ENCODE results near the gene TBC1D32. TPM values are rescaled to one million over a fixed set of nuclear protein-coding genes. Genes with fewer than 3 reads are reported as not detected.
"Not testable (repeated sequence)": the region's sequence is repeated elsewhere in the genome, so short reads cannot be mapped to it uniquely, and the experiment has no call there.

The TBC1D32 gene
- total RNA-seq, 2 donors from 2014 or later = 7.8 to 9.0 TPM

DNA sequence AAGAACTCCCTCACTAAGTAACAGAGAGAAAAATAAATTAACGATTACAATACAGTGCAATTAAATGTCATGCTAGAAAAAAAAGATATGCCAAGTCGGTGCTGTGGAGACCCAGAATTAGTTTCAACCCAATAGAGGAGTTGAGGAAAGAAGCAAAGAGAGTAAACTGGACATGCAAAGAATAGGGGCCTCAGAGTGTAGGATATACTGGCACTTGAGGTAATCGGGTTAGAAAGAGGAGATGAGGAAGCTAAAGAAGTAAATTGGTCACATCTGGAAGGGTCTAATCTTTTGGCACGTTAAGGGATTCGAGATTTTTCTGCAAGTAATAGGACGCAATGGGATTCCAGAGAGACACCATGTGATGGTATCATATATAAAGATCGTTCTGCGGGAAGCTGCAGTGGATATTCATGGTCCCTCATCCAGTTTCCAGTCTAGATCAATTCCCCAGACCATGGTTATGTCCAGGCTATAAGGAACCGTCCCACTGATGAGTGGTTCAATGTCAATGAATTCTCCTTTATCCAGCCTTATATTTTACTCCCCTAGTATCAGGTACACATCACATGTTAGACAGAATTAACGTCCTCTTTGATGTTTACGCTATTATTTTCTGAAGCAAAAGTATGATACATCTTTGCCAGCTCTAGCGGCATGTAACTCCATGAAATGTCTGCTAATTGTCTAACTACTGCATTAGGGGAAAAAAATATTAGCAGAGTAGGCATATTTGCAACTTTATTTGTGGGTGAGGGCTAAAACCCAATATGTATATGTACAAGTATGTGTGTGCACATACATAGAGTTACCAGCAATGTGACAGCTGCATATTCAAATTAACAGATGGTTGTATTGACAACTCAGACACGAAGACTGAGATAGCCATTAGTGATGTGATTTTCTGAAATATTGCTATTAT, 1.1 kb upstream of the TBC1D32 start:
- DNase-seq (no peak), ATAC-seq (peak; percentile 18)
- intact Hi-C loops (cut with DNase I, micrococcal nuclease) = no loop called here

DNA sequence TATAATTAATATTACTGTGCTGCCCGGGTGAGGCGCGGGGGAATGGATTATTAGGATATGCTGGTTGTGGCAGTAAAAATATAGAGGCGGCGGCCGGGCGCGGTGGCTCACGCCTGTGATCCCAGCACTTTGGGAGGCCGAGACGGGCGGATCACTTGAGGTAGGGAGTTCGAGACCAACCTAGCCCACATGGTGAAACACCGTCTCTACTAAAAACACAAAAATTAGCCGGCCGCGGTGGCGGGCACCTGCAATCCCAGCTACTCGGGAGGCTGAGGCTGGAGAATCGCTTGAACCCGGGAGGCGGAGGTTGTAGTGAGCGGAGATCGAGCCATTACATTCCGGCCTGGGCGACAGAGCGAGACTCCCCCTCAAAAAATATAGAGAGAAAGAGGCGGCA, 586 bp downstream of the TBC1D32 start:
- DNase-seq = peak in 1 of 2 donors; percentile 23
- intact Hi-C loops (cut with DNase I, micrococcal nuclease); ATAC-seq: not testable (repeated sequence)

DNA sequence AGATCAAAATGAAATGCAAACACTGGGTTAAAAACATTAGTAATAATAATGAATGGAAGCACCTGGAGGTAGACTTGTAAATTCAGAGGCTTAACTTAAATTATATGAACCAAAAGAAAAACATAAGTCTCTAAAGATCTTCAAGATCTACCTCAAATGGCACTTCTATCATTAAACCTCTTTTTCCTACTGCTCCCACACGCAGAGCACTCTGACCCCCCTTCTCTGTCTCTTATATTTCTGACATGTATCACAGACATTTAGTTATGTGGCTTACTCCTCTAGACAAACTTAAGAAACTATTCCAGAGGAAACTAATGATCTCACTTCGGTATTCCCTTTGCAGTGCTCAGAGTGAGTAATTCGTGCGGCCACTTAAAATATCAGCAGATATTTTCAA, 1.1 kb downstream of the TBC1D32 start:
- ATAC-seq (no peak), DNase-seq (no peak)
- intact Hi-C loops (cut with DNase I, micrococcal nuclease) = no loop called here

DNA sequence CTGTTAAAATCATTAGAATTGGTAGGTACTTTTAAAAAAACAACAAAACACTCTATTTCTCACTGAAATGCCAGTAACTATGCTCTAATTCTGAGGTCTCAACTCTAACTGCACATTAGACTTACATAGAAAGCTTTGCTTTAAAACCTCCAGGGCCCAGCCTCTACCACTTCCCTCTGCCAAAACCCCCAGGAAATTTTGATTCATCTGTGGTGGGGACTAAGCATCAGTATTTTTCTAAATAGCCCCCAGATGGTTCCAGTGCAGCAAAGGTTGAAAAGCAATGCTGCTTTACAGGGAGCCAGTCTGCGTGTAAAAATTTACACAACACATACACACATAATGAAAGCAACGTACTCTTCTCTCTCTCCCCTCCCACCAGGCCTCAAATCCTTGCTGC, 3.8 kb downstream of the TBC1D32 start:
- ATAC-seq (no peak), DNase-seq (no peak)
- intact Hi-C loops (cut with DNase I, micrococcal nuclease) = no loop called here

DNA sequence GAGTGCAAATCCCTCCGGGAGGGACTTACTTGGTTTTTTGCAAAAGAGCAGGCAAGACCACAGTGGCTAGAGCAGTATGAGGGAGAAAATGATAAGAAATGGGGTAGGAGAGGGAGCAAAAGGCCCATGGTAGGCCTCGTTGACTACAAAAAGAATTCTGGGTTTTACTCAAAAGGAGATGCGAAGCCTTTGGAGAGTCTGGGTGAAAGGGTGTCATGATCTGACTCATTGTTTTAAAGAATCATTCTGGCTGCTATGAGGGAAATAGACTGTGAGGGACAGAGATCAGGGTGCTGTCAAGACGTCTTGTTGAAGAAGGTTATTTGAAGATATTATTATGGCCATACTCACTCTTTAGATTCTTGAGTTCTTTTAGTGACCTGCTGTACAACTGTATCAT, 13.0 kb downstream of the TBC1D32 start:
- no peak for DNase-seq
- intact Hi-C loops (cut with DNase I, micrococcal nuclease) = no loop called here
- no peak for ATAC-seq

DNA sequence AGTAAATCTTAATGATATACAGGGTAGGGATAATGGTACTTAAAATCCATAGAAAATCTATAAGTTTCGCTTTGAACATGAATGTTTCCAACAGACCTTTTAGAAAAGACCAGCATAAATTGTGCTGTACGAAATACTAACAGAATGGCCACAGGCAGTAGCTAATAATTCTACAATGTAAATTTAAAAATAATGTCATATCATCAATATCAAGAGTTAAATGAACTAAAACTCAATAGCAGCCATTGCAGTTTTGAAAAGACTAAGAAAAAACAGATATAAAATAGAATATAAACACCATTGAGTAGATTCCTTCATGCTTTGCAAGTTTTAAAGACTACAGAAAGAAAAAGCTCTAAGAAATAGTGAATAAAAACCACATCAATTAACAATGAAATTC, 14.7 kb downstream of the TBC1D32 start:
- ATAC-seq = no peak
- intact Hi-C loops (cut with DNase I, micrococcal nuclease) = no loop called here
- no peak for DNase-seq

DNA sequence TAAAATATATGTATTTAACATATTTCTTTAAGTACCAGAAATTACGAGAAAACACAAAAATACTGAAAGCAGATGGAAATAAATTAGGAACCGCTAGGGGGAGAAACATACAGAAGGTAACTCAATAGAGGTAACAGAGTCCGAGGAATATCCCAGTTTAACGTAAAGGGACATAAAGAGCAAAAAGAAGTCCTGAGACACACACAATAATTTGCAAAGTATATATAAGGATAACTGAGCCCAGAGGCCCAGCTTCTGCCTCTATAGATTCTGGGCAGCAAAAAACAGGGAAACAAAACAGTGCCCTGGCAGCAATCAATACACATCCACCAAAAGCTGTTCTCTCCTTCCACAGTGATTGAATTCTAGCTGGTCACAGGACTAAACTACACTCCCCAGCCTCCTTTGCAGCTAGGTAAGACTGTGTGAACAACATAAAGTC, 15.1 kb downstream of the TBC1D32 start:
- no peak for ATAC-seq
- intact Hi-C loops (cut with DNase I, micrococcal nuclease) = no loop called here
- no peak for DNase-seq

DNA sequence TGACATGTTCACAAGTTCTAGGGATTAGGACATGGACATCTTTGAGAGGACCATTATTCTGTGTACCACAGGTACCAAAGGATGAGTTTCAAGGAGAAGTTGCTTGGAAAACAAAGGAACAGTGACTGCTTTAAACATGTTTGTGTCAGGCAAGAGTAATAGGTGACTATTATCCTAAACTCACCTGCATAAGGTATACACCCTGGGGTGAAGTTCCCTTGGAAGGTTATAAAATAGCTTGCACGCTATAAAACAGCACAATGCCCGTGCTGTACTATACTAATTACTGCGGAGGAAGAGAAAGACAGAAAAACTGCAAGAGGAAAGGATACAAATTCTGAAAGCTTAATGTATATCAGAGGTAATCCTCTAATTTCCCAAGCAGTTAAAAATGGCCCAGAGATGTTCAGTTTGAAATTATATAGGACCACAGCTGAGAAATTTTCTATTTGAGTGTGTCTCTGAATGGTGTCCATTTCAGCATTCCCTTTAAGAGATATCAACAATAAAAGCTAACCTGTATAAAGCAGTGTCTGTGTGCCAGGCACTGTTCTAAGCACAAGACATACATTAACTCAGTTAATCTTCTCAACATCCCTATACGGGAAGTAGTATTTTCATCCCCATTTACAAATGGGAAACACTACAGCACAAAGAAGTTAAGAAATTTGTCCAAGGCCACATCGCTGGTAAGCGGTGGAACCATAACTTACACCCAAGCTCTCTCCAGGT, 19.7 kb downstream of the TBC1D32 start:
- intact Hi-C loops (cut with DNase I, micrococcal nuclease) = no loop called here
- peak; percentile 96 for ATAC-seq
- DNase-seq = no peak

DNA sequence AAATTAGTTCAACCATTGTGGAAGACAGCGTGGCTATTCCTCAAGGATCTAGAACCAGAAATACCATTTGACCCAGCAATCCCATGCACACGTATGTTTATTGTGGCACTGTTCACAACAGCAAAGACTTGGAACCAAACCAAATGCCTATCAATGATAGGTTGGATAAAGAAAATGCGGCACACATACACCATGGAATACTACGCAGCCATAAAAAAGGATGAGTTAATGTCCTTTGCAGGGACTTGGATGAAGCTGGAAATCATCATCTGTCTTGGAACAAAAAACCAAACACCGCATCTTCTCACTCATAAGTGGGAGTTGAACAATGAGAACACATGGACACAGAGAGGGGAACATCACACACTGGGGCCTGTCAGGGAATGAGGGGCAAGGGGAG, 22.5 kb downstream of the TBC1D32 start:
- ATAC-seq = not testable (repeated sequence)

DNA sequence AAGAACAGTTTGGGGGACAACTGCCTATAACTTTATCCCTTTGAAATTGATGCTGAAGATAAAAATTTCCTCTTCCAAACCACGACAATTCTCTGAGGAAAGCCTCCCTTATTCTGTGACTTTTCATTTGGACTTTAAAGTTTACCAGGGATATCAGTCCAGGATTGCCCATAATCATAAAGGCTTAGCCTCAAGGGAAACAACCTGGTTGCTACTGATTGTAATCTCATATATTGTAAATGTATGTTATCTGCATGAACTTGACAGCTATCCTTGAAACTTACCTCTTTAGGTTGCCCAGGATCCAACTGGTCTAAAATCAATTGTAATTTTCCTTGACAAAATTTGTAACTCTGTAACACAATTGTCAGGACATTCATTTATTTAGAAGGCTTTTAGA, 23.8 kb downstream of the TBC1D32 start:
- peak; percentile 70 for ATAC-seq
- intact Hi-C loops (cut with DNase I, micrococcal nuclease) = no loop called here
- DNase-seq = no peak

More for the DNA sequence above, 22.5 kb downstream of the TBC1D32 start:
- DNase-seq; intact Hi-C loops (cut with DNase I, micrococcal nuclease): not testable (repeated sequence)

DNA sequence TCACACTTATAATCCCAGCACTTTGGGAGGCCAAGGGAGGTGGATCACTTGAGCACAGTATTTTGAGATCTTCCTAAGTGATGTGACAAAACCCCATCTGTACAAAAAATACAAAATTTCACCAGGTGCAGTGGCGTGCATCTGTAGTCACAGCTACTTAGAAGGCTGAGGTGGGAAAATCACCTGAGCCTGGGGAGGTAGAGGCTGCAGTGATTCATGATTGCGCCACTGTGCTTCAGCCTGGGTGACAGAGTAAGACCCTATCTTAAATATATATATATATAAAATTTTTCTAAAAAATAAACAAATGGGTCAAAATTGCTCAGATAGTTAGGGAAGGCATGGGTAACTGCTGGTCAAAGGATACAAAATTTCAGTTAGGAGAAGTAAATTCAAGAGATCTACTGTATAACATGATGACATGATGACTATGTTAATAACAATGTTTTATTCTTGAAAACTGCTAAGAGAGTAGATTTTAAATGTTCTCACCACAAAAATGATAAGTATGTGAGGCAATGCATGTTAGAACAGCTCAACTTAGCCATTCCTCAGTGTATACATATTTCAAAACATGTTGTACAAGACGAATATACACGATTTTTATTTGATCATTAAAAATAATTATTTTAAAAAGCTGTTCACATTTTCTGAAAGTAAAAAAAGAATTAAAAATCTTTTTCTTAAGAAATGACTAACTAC, 24.4 kb downstream of the TBC1D32 start:
- ATAC-seq = no peak
- no peak for DNase-seq
- intact Hi-C loops (cut with DNase I, micrococcal nuclease) = no loop called here

DNA sequence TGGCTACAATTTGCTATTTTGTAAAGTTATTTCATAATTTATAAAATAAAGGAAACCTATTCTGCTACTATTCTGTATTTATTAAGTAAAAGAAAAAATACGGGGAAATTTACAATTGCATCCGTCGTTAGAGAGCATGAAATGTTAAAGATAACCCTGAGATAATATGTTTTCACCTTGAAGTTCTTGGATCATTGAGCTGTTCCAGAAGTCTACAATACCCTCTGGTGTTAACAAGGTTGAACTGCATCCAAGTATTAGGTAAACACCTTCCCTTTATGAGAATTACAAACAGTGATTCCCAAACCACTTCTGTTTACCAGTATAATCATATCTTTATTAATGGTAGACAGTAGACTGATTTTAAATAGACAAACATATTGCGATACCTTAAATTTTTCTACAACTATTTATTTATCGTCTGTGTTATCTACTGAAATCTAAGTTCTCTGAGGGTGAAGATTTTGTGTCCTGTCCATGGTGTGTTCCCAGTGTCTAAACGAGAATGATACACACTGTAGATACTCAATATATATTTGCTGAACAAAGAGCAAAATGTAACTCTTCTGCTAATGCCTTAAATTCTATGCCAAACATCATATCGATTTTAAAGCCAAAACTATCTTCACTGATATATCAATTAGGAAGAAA, 28.2 kb downstream of the TBC1D32 start:
- intact Hi-C loops (cut with DNase I, micrococcal nuclease) = no loop called here
- DNase-seq = no peak
- ATAC-seq = peak; percentile 82

DNA sequence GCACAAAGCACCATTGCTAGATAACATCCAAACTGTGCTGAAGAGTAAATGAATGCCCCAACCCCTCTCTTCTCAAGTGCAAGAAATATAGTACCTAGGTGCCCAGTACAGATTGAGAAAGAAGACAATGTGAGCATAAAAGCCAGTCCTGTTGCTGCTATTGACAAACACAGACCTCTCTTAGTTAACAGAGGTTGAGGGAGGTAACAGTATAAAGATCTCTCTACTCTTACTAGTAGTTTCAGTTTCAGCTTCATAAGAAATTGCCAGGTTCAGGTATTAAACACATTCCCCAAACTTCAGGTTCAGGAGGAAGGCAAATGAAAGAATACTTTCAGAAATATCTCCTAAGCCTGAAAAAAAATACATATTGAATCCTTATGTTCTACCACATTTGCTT, 31.4 kb downstream of the TBC1D32 start:
- DNase-seq = no peak
- ATAC-seq = no peak
- intact Hi-C loops (cut with DNase I, micrococcal nuclease) = no loop called here

DNA sequence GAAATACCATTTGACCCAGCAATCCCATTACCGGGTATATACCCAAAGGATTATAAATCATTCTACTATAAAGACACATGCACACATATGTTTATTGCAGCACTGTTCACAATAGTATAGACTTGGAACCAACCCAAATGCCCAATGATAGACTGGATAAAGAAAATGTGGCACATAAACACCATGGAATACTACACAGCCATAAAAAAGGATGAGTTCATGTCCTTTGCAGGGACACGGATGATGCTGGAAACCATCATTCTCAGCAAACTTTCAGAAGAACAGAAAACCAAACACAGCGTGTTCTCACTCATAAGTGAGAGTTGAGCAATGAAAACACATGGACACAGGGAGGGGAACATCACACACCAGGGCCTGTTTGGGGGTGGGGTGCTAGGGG, 33.1 kb downstream of the TBC1D32 start:
- intact Hi-C loops (cut with DNase I, micrococcal nuclease); ATAC-seq; DNase-seq: not testable (repeated sequence)

DNA sequence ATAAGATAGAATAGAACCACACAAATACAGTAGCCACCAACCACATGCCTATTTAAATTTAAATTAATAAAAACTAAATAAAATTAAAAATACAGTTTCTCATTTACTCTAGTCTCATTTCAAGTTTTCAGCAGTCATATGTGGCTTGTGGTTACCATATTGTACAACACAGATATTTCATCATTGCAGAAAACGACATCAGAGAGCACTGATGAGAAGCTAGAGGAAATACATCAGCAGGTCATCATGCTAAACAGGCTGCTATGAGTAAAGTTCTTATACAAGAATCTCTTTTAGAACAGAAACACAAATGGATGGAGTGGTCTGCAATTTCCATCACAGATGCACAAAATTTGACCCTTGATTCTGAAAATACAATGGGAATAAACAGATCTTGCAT, 36.6 kb downstream of the TBC1D32 start:
- intact Hi-C loops (cut with DNase I, micrococcal nuclease) = no loop called here
- ATAC-seq (no peak), DNase-seq (no peak)

DNA sequence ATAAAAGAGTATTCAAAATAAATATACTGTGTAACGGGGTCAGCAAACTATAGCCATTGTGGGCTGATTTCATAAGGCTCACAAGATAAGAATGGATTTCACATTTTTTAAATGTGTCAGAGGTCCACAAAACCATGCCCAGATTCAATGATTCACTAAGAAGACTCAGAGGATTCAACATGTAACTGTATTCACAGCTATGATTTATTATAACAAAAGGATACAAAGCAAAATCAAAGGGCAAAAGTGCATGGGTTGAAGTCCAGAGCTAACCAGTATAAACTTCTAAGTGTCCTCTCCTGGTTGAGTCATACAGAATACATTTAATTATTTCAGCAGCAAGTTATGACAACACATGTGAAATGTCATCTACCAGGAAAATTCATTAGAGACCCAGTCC, 49.2 kb downstream of the TBC1D32 start:
- intact Hi-C loops (cut with DNase I, micrococcal nuclease) = no loop called here
- DNase-seq (no peak), ATAC-seq (peak; percentile 77)

DNA sequence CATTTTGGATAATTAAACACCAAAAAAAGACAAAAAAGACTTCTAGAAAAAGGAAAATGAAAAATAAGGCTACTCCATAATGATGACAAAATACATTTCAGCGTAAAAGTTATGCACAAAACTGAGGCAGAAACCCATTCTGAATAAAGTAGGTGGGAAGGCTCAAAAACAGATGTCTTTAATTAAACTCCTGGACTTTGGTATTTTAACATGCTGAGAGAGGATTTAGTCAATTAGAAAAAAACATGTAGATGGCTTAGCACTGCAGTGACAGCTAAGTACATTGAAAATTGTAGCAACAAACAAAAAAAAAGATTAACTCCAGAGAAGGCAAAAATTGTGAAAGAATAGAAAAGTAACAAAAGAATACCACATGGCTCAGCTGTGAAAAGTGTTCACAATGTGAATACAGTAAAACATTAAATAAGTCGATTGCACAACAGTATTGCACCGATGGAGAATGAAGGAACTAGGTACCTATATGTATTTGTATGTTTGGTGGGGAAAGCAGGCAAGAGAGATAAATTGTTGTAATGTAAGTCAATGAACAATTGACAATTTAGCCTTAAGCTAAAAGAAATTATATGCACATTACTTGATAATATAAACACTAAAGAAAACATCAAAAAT, 59.5 kb downstream of the TBC1D32 start:
- intact Hi-C loops (cut with DNase I, micrococcal nuclease) = no loop called here
- ATAC-seq = no peak
- DNase-seq = no peak

DNA sequence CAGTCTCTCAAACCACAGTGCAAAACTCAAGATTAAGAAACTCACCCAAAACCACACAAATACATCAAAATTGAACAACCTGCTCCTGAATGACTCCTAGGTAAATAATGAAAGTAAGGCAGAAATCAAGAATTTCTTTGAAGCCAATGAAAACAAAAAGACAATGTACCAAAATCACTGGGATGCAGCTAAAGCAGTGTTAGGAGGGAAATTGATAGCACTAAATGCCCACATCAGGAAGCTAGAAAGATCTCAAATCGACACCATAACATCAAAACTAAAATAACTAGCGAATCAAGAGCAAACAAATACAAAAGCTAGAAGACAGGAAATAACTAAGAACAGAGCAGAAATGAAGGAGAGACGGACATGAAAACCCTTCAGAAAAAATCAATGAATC, 70.5 kb downstream of the TBC1D32 start:
- ATAC-seq = no peak
- no peak for DNase-seq
- intact Hi-C loops (cut with DNase I, micrococcal nuclease) = no loop called here
